Activated T-helper 9 cell treated with anti-CD3 and anti-CD28 coated beads, Interleukin-2, amount 50 U/mL, for 16 hours (primary cell): Measurements from ENCODE around the gene BBS10.
"Not testable (repeated sequence)": the region's sequence is repeated elsewhere in the genome, so short reads cannot be mapped to it uniquely, and the experiment has no call there.

Source experiments
- DNase-seq: peaks from one replicate; pipeline ENCODE4 v3.0.0-alpha.2; 2020; ENCODE audit warnings: low read depth

Gene BBS10

DNA sequence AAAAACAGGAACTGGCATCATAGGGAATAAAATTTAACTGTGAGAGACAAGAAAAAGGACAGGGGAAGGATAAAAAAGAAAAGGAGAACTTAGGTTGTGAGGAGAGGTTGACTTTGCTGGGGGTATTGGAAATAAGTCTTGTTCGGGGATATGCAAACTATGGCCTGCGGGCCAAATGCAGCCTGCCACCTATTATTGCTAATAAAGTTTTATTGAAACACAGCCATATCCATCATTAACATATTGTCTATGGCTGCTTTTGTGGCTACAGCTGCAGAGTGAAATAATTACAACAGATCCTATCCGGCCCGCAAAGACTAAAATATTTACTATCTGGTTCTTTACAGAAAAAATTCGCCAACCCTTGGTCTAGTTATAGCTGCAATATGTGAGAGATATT, 18.6 kb downstream of the BBS10 start:
- no peak for DNase-seq

DNA sequence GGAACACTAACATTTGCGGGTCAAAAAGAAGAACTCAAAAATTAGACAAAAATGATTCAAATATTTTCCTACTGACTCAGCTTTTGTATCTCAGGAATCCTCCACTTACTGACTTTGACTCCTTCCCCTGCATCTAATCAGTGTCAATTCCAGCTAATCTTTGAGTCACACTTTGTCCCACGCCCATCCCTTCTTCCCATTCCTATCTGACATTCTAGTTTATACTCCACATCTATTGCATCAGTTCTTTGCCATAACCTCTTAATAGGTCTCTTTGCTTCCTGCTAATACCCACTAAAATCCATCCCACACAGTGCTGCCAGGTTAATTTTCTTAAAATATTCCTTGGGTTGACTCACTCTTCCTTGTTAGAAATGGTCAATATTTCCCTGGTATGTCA, 19.1 kb downstream of the BBS10 start:
- DNase-seq: no peak

GRCh38 chr12:76319595-76320319, 28.5 kb downstream of the BBS10 start:
- DNase-seq: not testable (repeated sequence)

GRCh38 chr12:76318773-76319594, 29.2 kb downstream of the BBS10 start:
- no peak for DNase-seq

GRCh38 chr12:76317976-76318375, 30.2 kb downstream of the BBS10 start:
- DNase-seq: no peak

DNA sequence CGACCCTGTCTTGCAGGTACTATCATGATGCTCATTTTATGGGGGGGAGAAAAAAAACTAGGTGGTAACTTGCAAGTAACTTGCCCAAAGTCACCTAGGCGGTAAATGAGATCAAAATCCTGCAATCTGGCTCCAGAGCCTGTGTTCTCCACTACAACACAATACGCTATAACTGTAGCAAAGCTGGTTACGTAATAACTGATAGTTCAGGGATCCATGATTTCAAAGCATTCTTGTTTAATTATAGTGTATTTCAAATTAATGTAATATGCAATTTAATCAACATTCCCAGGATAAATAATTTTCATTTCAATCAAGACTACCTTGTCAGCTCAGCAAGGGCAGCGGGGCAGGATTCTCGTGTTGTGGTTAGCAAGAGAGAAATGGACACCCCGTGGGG, 31.7 kb downstream of the BBS10 start:
- DNase-seq: no peak

- DNase-seq: no peak
Measured at GRCh38 chr12:76313299-76313698, 34.9 kb downstream of the BBS10 start.

GRCh38 chr12:76312315-76312714, 35.9 kb downstream of the BBS10 start:
- DNase-seq: no peak

GRCh38 chr12:76311796-76312195, 36.4 kb downstream of the BBS10 start:
- no peak for DNase-seq

DNA sequence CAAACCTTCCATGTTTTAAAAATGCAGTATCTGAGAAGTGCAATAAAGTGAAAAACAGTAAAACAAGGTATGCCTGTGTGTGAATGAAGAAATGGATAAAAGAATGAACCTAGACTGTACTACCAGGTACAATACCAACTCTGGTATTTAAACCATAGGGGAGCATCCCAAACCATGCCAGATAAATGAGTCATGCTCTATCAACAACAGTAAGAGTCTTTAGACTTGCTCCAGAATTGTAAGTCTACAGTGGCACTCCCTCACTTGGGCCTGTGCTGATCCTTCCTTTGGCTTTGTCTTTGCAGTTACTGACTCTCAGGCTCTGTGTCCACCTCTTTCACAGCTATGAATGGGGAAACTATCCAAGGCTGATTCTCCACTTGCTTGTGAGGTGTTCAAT, 38.1 kb downstream of the BBS10 start:
- DNase-seq: no peak

- DNase-seq: no peak
Measured at GRCh38 chr12:76308866-76309265, 39.3 kb downstream of the BBS10 start.

DNA sequence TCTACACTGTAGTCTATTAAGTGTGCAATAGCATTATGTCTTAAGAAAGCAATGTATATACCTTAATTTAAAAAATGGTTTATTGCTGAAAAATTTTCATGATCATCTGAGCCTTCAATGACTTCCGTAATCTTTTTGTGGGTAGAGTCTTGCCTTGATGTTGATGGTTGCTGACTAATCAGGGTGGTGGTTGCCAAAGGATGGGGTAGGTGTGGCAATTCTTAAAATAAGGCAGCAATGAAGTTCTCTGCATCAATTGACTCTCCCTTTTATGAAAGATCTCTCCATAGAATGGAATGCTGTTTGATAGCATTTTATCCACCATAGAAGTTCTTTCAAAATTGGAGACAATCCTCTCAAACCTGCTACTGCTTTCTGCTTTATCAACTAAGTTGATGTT, 41.1 kb downstream of the BBS10 start:
- no peak for DNase-seq

DNA sequence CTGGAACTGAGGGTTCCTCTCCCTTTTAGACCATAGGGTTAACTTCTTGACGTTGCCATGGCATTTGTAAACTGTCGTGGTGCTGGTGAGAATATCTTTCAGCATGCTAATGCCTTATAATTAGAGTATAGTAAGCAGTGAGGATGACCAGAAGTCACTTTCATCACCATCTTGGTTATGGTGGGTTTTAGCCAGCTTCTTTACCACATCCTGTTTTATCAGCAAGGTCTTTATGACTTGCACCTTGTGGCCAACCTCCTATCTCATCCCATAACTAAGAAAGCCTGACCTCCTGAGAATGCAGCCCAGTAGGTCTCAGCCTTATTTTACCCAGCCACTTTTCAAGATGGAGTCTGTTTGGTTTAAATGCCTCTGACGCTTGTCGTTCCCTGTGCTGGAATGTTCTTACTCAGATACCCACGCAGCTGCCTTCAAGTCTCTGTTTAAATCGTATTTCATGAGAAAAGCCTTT, 44.2 kb downstream of the BBS10 start:
- no peak for DNase-seq

GRCh38 chr12:76303365-76303764, 44.9 kb downstream of the BBS10 start:
- DNase-seq: no peak

DNA sequence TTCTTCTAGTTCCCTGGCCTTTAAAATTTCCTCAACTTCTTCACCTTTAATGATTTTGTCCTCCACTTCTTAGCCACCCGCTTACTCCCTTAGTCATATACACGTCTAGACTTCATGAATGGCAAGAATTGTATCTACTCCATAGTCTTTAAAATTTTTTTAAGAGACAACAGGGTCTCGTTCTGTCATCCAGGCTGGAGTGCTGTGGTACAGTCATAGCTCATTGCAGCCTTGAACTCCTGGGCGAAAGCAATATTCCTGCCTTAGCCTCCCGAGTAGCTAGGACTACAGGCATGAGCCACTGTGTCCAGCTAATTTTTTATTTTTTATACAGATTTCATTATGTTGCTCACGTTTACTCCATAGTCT, 47.9 kb downstream of the BBS10 start:
- no peak for DNase-seq

DNA sequence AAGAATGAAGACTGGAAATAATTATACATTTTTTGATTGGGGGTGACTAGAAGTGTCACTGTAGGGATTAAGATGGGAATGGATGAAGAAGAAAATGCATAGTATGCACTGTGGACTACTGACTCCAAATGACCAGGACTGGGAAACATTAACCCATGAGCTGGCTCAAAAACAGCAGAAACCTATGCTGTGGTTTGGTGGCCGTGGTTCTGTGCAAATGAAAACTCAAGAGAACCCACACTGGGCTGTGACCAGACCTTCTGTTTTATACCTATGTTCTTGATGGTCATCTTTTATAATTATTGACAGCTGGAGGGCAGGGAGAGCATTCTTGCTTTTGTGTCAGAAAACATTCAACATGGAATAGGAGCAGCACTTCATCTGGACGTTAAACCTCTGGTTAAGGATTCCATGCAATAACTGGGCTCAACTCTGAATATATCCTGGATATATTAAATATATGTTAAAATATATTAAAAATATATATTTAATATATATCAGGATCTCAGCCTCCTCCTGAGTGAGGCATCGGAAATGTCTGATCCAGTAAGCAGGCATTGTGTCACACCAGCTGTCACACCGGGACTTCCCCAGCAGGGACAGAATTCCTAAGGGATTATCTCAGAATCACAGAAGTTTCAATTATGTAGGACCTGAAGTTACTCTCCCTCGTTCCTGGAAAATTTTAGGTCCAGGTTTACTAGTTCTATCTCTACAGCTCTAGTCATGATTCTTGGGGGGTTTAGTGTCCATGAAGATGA, 48.5 kb downstream of the BBS10 start:
- DNase-seq: no peak
